ENCODE data around the gene LEMD2. TPM values are rescaled to one million over a fixed set of nuclear protein-coding genes. Genes with fewer than 3 reads are reported as not detected.

LEMD2 gene
- total RNA-seq, 1 experiment from 2014 or later: 91.8 TPM

- H3K27me3 ChIP-seq (ENCODE audit: insufficient read depth, low read length): no peaks in the 10 kb centered on the region
- H2AK5ac ChIP-seq (ENCODE audit: insufficient read length, low read length): no peak overlapping the region
- H3K9ac ChIP-seq (ENCODE audit: extremely low read depth, insufficient read length, low read length): no peak overlapping the region
- no peaks in the 10 kb centered on the region for H3K79me1 ChIP-seq (ENCODE audit: insufficient read depth, low read depth, low read length, poor library complexity, severe bottlenecking)
- no peak overlapping the region for H3K4ac ChIP-seq (ENCODE audit: low read depth, low read length)
- Mint-ChIP-seq H3K27ac (no peak overlapping the region), H3K4me3 (no peak overlapping the region), H3K4me1 (peaks cover 42 to 76% of the 10 kb centered on the region in 2 experiments), H3K27me3 (ENCODE audit: low read depth) (peaks cover 10% of the 10 kb centered on the region), H3K36me3 (ENCODE audit: insufficient read depth in 1 of 3, low read depth in 3 of 3) (no peaks in the 10 kb centered on the region; a peak in 1 of 7 replicates), H3K9me3 (no peaks in the 10 kb centered on the region; a peak in 1 of 5 replicates)
- H3K9me3 ChIP-seq (ENCODE audit: control insufficient read depth, low read depth, low read length): no peaks in the 10 kb centered on the region
- no CpG with 5 or more reads among the region's 7 CpGs for WGBS (ENCODE audit: extremely low coverage, insufficient read length, low lambda C conversion rate)
- no peak overlapping the region for H3K23ac ChIP-seq (ENCODE audit: insufficient read length, low read depth, low read length)
- no peak for DNase-seq
- H3T11ph ChIP-seq (ENCODE audit: low read length): no peak overlapping the region
- no peak overlapping the region for H2BK12ac ChIP-seq (ENCODE audit: insufficient read length, low read depth, low read length)
- no peak overlapping the region for H2AFZ ChIP-seq (ENCODE audit: low read length)
- H3K4me1 ChIP-seq (ENCODE audit: insufficient read depth, low read length): peaks cover 8% of the 10 kb centered on the region; the same call in 1 of the 2 replicates
- no peak overlapping the region for H3K56ac ChIP-seq (ENCODE audit: insufficient read length, low read depth, low read length)
- no peak overlapping the region for H4K5ac ChIP-seq (ENCODE audit: insufficient read length, low read depth, low read length)
- H4K91ac ChIP-seq (ENCODE audit: insufficient read length, low read depth, low read length): no peak overlapping the region
- no peak overlapping the region for H2BK120ac ChIP-seq (ENCODE audit: low read depth, low read length, poor library complexity, severe bottlenecking)
- H4K8ac ChIP-seq (replicated peaks; ENCODE audit: insufficient read length, low read depth, low read length): no peak overlapping the region
- H3K23me2 ChIP-seq (ENCODE audit: insufficient read length, low read depth, low read length, poor library complexity, severe bottlenecking): no peaks in the 10 kb centered on the region
- H3K18ac ChIP-seq (ENCODE audit: insufficient read length, low read depth, low read length): no peak overlapping the region
- TF ChIP-seq CTCF (conservative IDR thresholded peaks at IDR 0.05): no peak
- no peak overlapping the region for H3K27ac ChIP-seq (ENCODE audit: insufficient read length, low read depth, low read length)
- H2BK20ac ChIP-seq (ENCODE audit: low read depth, low read length, poor library complexity, severe bottlenecking): no peak overlapping the region
- no peak overlapping the region for H3K14ac ChIP-seq (ENCODE audit: insufficient read depth, low read length)
- H2BK5ac ChIP-seq (ENCODE audit: insufficient read length, low read length): no peak overlapping the region
- H2BK15ac ChIP-seq (ENCODE audit: low read depth, low read length): no peak overlapping the region
- no peaks in the 10 kb centered on the region for H4K20me1 ChIP-seq (ENCODE audit: control insufficient read depth, insufficient read depth, insufficient read length)
- H3K4me2 ChIP-seq (ENCODE audit: insufficient read depth, insufficient read length, low read length): no peak overlapping the region
- H3K79me2 ChIP-seq (ENCODE audit: insufficient read depth, low read length): no peaks in the 10 kb centered on the region
Measured at GRCh38 chr6:33749401-33749800, 39.5 kb downstream of the LEMD2 start.
